Suprapubic skin (tissue), 4 donors: ENCODE measurements around the gene ERBB4.

Experiments
- CTCF ChIP-seq, 2 donors: fragments of 200-600 bp in 1 of 2; fragments of 450-650 bp in 1 of 2; sonication (generic) in 1 of 2; IDR thresholded peaks; one replicate each; pipeline ENCODE4 v1.5.1; 2016 to 2019; ENCODE audit warnings: antibody characterized with exemption in 2 of 2, mild to moderate bottlenecking in 1 of 2, moderate library complexity in 1 of 2
- EP300 ChIP-seq: sonication (generic); formaldehyde crosslinking; IDR thresholded peaks from one replicate; pipeline ENCODE4 v1.6.1; 2017; ENCODE audit warnings: antibody characterized with exemption
- POLR2A ChIP-seq, 2 donors: fragments of 450-650 bp; IDR thresholded peaks; one replicate each; pipeline ENCODE4 v1.6.1; 2017; ENCODE audit warnings: antibody characterized with exemption in 2 of 2, mild to moderate bottlenecking in 2 of 2, moderate library complexity in 2 of 2
- POLR2AphosphoS5 ChIP-seq, 3 donors: sonication (generic); formaldehyde crosslinking; IDR thresholded peaks; one replicate each; pipeline ENCODE4 v1.6.1; 2017; ENCODE audit warnings: antibody characterized with exemption in 3 of 3

- TF ChIP-seq POLR2A (IDR thresholded peaks at IDR 0.05), result no peak
- no peak for TF ChIP-seq CTCF (IDR thresholded peaks at IDR 0.05)
- no peak for TF ChIP-seq EP300
- TF ChIP-seq POLR2AphosphoS5 (IDR thresholded peaks at IDR 0.05), result no peak
Measured at GRCh38 chr2:211934811-211935210, 603.8 kb downstream of the ERBB4 start.
